K562 (cell line): ENCODE data around the gene TMEM108. TPM values are rescaled to one million over a fixed set of nuclear protein-coding genes. Genes with fewer than 3 reads are reported as not detected.

Experiments used
- ARNT ChIP-seq, 2 experiments: fragments of 450-650 bp; IDR thresholded peaks; 2 replicates each; pipeline ENCODE4 v1.6.1; 2016; ENCODE audit warnings: mild to moderate bottlenecking in 1 of 2
- HMGN3 ChIP-seq: IDR thresholded peaks from 2 replicates; pipeline ENCODE4 v1.6.1; 2011; ENCODE audit warnings: borderline replicate concordance, low read depth, mild to moderate bottlenecking, mixed read lengths, low read length; ENCODE audit not compliant: insufficient read length; ENCODE audit errors: extremely low read depth
- RBM15 ChIP-seq: fragments of 200-400 bp; formaldehyde crosslinking; IDR thresholded peaks from 2 replicates; pipeline ENCODE4 v1.6.1; 2018; ENCODE audit warnings: mild to moderate bottlenecking, low read length, moderate library complexity; ENCODE audit not compliant: insufficient read depth
- RBM34 ChIP-seq: fragments of 200-400 bp; formaldehyde crosslinking; IDR thresholded peaks from 2 replicates; pipeline ENCODE4 v1.6.1; 2018; ENCODE audit warnings: low read length, borderline replicate concordance; ENCODE audit not compliant: insufficient read depth
- SMC3 ChIP-seq: conservative IDR thresholded peaks from 2 replicates; pipeline ENCODE4 v1.6.1; 2011; ENCODE audit warnings: low read depth, low read length, improper control_type of control experiment; ENCODE audit not compliant: insufficient read depth
- STAT5A ChIP-seq: IDR thresholded peaks from 2 replicates; pipeline ENCODE4 v1.6.1; 2012; ENCODE audit warnings: low read length, inconsistent platforms, borderline replicate concordance
- ZSCAN32 ChIP-seq: fragments of 450-650 bp; formaldehyde crosslinking; IDR thresholded peaks from 2 replicates; pipeline ENCODE4 v1.4.0; 2020; ENCODE audit warnings: mild to moderate bottlenecking, moderate library complexity
- polyA plus RNA-seq, 8 experiments: library from polyadenylated mRNA; depleted of rRNA in 4 of 8; stranded (reverse) in 5 of 8; unstranded in 3 of 8; fragments of >200 nt; fragmentation: Nextera tagmentation in 2 of 8; fragmentation: Illumina TruSeq in 1 of 8; extraction: Ambion mirVana in 2 of 8; extraction: Trizol in 1 of 8; gene quantifications; 2 replicates each; pipeline versions ENCODE4 v1.2.1 to v1.2.3, GENCODE V29; 2011 to 2014; ENCODE audit warnings: inconsistent platforms in 1 of 8, missing spikeins in 1 of 8
- total RNA-seq, 7 experiments: library from RNA; depleted of rRNA in 6 of 7; stranded (reverse); fragments of >200 nt in 6 of 7; fragmentation: Illumina TruSeq in 2 of 7; extraction: Trizol in 2 of 7; gene quantifications; 2 replicates each; pipeline versions ENCODE4 v1.2.1 to v1.2.3, GENCODE V29; 2011 to 2021; ENCODE audit warnings: low replicate concordance in 1 of 7
- TF ChIP-seq, protein P1 (sequence below): fragments of 250-450 bp; sonication (Bioruptor Pico); IDR thresholded peaks from 2 replicates; pipeline ENCODE4 v1.4.0; 2020; ENCODE audit warnings: mild to moderate bottlenecking, moderate library complexity

The TMEM108 gene
- total and polyA plus RNA-seq, 9 of the 15 experiments (the other 6 are each of a cell fraction or from before 2014, with no cell fraction given), result 0.65 to 11.1 (median 3.4) TPM

DNA sequence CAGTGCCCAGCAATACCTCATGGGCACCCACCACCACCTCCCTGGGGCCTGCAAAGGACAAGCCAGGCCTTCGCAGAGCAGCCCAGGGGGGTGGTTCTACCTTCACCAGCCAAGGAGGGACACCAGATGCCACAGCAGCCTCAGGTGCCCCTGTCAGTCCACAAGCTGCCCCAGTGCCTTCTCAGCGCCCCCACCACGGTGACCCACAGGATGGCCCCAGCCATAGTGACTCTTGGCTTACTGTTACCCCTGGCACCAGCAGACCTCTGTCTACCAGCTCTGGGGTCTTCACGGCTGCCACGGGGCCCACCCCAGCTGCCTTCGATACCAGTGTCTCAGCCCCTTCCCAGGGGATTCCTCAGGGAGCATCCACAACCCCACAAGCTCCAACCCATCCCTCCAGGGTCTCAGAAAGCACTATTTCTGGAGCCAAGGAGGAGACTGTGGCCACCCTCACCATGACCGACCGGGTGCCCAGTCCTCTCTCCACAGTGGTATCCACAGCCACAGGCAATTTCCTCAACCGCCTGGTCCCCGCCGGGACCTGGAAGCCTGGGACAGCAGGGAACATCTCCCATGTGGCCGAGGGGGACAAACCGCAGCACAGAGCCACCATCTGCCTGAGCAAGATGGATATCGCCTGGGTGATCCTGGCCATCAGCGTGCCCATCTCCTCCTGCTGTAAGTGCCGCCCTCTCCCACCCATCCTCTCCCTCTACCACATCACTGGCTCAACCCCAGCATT is 342.5 kb downstream of the TMEM108 start (continued):
- TF ChIP-seq RBM15 (no peak), ZSCAN32 (CRISPR knock-in tag) (no peak), RBM34 (no peak), ARNT (IDR thresholded peaks at IDR 0.05) (no peak), HMGN3 (no peak), STAT5A (no peak), SMC3 (no peak)
- TF ChIP-seq, protein P1, sequence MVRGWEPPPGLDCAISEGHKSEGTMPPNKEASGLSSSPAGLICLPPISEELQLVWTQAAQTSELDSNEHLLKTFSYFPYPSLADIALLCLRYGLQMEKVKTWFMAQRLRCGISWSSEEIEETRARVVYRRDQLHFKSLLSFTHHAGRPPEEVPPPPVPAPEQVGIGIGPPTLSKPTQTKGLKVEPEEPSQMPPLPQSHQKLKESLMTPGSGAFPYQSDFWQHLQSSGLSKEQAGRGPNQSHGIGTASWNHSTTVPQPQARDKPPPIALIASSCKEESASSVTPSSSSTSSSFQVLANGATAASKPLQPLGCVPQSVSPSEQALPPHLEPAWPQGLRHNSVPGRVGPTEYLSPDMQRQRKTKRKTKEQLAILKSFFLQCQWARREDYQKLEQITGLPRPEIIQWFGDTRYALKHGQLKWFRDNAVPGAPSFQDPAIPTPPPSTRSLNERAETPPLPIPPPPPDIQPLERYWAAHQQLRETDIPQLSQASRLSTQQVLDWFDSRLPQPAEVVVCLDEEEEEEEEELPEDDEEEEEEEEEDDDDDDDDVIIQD (CRISPR knock-in tag), result no peak
